ENCODE measurements around the gene NRXN2.
A peak's percentile ranks its signal among the peaks of the same experiment; 100 is the strongest.

The NRXN2 gene

GRCh38 chr11:64744544-64745188 lies 21.7 kb upstream of the NRXN2 start:
- no peaks in the 10 kb centered on the region for H3K9me3 ChIP-seq (ENCODE audit: control extremely low read depth in 1 of 5, control insufficient read depth in 4 of 5, insufficient read depth in 2 of 5, low read depth in 1 of 5, low read length in 4 of 5)
- H3K36me3 ChIP-seq (ENCODE audit: control insufficient read depth in 4 of 4, insufficient read depth in 4 of 4, low read length in 3 of 4): peaks cover 0 to 18% (median 13%) of the 10 kb centered on the region in 4 experiments
- CTCF ChIA-PET: interaction anchor here (0.6 to 17.7 kb wide), 10 partner anchors 8 to 94 kb away, joined by 3 to 345 read pairs (median 6); partner anchors contain the start of genes PYGM and SF1
- peaks cover 0 to 54% (median 42%) of the 10 kb centered on the region in 4 experiments for H3K4me1 ChIP-seq (ENCODE audit: control extremely low read depth in 1 of 4, control insufficient read depth in 4 of 4, insufficient read depth in 4 of 4, low read length in 3 of 4)
- peak overlapping the region; percentile 95 to 98 for H3K27ac ChIP-seq (ENCODE audit: insufficient read depth in 1 of 2, low read depth in 1 of 2, low read length in 2 of 2, poor library complexity in 1 of 2, severe bottlenecking in 2 of 2)
- DNase-seq: peak; percentile 29 to 66 (median 55)
- no peaks in the 10 kb centered on the region for H3K27me3 ChIP-seq (replicated peaks in 2 of 5; ENCODE audit: control insufficient read depth in 4 of 5, insufficient read depth in 5 of 5, low read length in 4 of 5)
- POLR2A ChIA-PET: interaction anchor here (0.7 to 7.9 kb wide), 16 partner anchors 9 to 168 kb away, joined by 3 to 152 read pairs (median 4); partner anchors contain the start of genes MAP4K2, PYGM and SF1
- 0% methylated on average over 37 of the region's 89 CpGs for WGBS (ENCODE audit: insufficient coverage)
- peak overlapping the region; percentile 70 to 90 (median 85) for H3K4me3 ChIP-seq (ENCODE audit: control insufficient read depth in 1 of 7, extremely low read depth in 1 of 7, insufficient read depth in 4 of 7, low read depth in 2 of 7, low read length in 6 of 7)

GRCh38 chr11:64743591-64744543 lies 20.9 kb upstream of the NRXN2 start, which contains the start of gene RASGRP2:
Gene RASGRP2, minus strand, starts transcription at chr11:64744142. Its CDS starts 1,276 bp downstream, at chr11:64742866.
- CTCF ChIA-PET: interaction anchor here (0.6 to 17.7 kb wide), 24 partner anchors 8 to 173 kb away, joined by 3 to 345 read pairs (median 4); partner anchors contain the start of genes ATG2A, PYGM and SF1

GRCh38 chr11:64742889-64743590 lies 20.0 kb upstream of the NRXN2 start:
- 0% methylated on average over 46 of the region's 58 CpGs for WGBS (ENCODE audit: insufficient coverage)
- Histone ChIP-seq H3K4me3 (ENCODE audit: control insufficient read depth in 1 of 7, extremely low read depth in 1 of 7, insufficient read depth in 4 of 7, low read depth in 2 of 7, low read length in 6 of 7) (peak overlapping the region; percentile 70 to 90 (median 85)), H3K36me3 (ENCODE audit: control insufficient read depth in 4 of 4, insufficient read depth in 4 of 4, low read length in 3 of 4) (peaks cover 0 to 28% (median 23%) of the 10 kb centered on the region in 4 experiments), H3K27ac (ENCODE audit: insufficient read depth in 1 of 2, low read depth in 1 of 2, low read length in 2 of 2, poor library complexity in 1 of 2, severe bottlenecking in 2 of 2) (peak overlapping the region in 1 of 2 experiments; percentile 74), H3K9me3 (ENCODE audit: control extremely low read depth in 1 of 5, control insufficient read depth in 4 of 5, insufficient read depth in 2 of 5, low read depth in 1 of 5, low read length in 4 of 5) (no peaks in the 10 kb centered on the region), H3K4me1 (ENCODE audit: control extremely low read depth in 1 of 4, control insufficient read depth in 4 of 4, insufficient read depth in 4 of 4, low read length in 3 of 4) (peaks cover 0 to 54% (median 42%) of the 10 kb centered on the region in 4 experiments), H3K27me3 (replicated peaks in 2 of 5; ENCODE audit: control insufficient read depth in 4 of 5, insufficient read depth in 5 of 5, low read length in 4 of 5) (no peaks in the 10 kb centered on the region)
- ChIA-PET CTCF (interaction anchor here (0.6 to 17.7 kb wide), 24 partner anchors 7 to 174 kb away, joined by 3 to 345 read pairs (median 4); partner anchors contain the start of genes ATG2A, PYGM and SF1), POLR2A (interaction anchor here (0.6 to 7.9 kb wide), 13 partner anchors 8 to 498 kb away, joined by 3 to 152 read pairs (median 4); partner anchors contain the start of genes PYGM and SF1)
- peak; percentile 54 to 72 (median 66) for DNase-seq

More at GRCh38 chr11:64743591-64744543, 20.9 kb upstream of the NRXN2 start, which contains the start of gene RASGRP2:
- peak within 1 kb of the TSS; percentile 95 to 98 for H3K27ac ChIP-seq (ENCODE audit: insufficient read depth in 1 of 2, low read depth in 1 of 2, low read length in 2 of 2, poor library complexity in 1 of 2, severe bottlenecking in 2 of 2)
- H3K27me3 ChIP-seq (replicated peaks in 2 of 5; ENCODE audit: control insufficient read depth in 4 of 5, insufficient read depth in 5 of 5, low read length in 4 of 5): no peaks in the 10 kb centered on the region
- peak within 1 kb of the TSS; percentile 70 to 90 (median 85) for H3K4me3 ChIP-seq (ENCODE audit: control insufficient read depth in 1 of 7, extremely low read depth in 1 of 7, insufficient read depth in 4 of 7, low read depth in 2 of 7, low read length in 6 of 7)
- H3K4me1 ChIP-seq (ENCODE audit: control extremely low read depth in 1 of 4, control insufficient read depth in 4 of 4, insufficient read depth in 4 of 4, low read length in 3 of 4): peaks cover 0 to 54% (median 42%) of the 10 kb centered on the region in 4 experiments
- WGBS (ENCODE audit: insufficient coverage): 0% methylated on average over 48 of the region's 57 CpGs
- peaks cover 0 to 26% (median 18%) of the 10 kb centered on the region in 4 experiments for H3K36me3 ChIP-seq (ENCODE audit: control insufficient read depth in 4 of 4, insufficient read depth in 4 of 4, low read length in 3 of 4)
- peak; percentile 83 to 92 (median 88) for DNase-seq
- H3K9me3 ChIP-seq (ENCODE audit: control extremely low read depth in 1 of 5, control insufficient read depth in 4 of 5, insufficient read depth in 2 of 5, low read depth in 1 of 5, low read length in 4 of 5): no peaks in the 10 kb centered on the region
- POLR2A ChIA-PET: interaction anchor here (0.6 to 7.9 kb wide), 18 partner anchors 8 to 498 kb away, joined by 3 to 152 read pairs (median 4); partner anchors contain the start of genes PYGM and SF1

- H3K9me3 ChIP-seq (ENCODE audit: control extremely low read depth in 1 of 5, control insufficient read depth in 4 of 5, insufficient read depth in 2 of 5, low read depth in 1 of 5, low read length in 4 of 5): no peaks in the 10 kb centered on the region
- WGBS (ENCODE audit: insufficient coverage): 7% methylated on average over 37 of the region's 54 CpGs
- peaks cover 0 to 50% (median 42%) of the 10 kb centered on the region in 4 experiments for H3K4me1 ChIP-seq (ENCODE audit: control extremely low read depth in 1 of 4, control insufficient read depth in 4 of 4, insufficient read depth in 4 of 4, low read length in 3 of 4)
- no peaks in the 10 kb centered on the region for H3K27me3 ChIP-seq (replicated peaks in 2 of 5; ENCODE audit: control insufficient read depth in 4 of 5, insufficient read depth in 5 of 5, low read length in 4 of 5)
- CTCF ChIA-PET: interaction anchor here (0.5 to 17.7 kb wide), 25 partner anchors 9 to 765 kb away, joined by 3 to 345 read pairs (median 4); partner anchors contain the start of genes PYGM and SF1
- peaks cover 0 to 34% (median 26%) of the 10 kb centered on the region in 4 experiments for H3K36me3 ChIP-seq (ENCODE audit: control insufficient read depth in 4 of 4, insufficient read depth in 4 of 4, low read length in 3 of 4)
- H3K4me3 ChIP-seq (ENCODE audit: control insufficient read depth in 1 of 7, extremely low read depth in 1 of 7, insufficient read depth in 4 of 7, low read depth in 2 of 7, low read length in 6 of 7): peak overlapping the region; percentile 58 to 90 (median 85)
- peak overlapping the region in 1 of 2 experiments; percentile 74 for H3K27ac ChIP-seq (ENCODE audit: insufficient read depth in 1 of 2, low read depth in 1 of 2, low read length in 2 of 2, poor library complexity in 1 of 2, severe bottlenecking in 2 of 2)
- POLR2A ChIA-PET: interaction anchor here (0.8 to 7.9 kb wide), 3 partner anchors 19 to 91 kb away, joined by 3 to 152 read pairs (median 3); partner anchors contain the start of gene PYGM
- DNase-seq: peak; percentile 23 to 64 (median 57)
Measured at GRCh38 chr11:64742087-64742888, 19.3 kb upstream of the NRXN2 start.

- no peak for DNase-seq
- Histone ChIP-seq H3K27me3 (replicated peaks in 2 of 5; ENCODE audit: control insufficient read depth in 4 of 5, insufficient read depth in 5 of 5, low read length in 4 of 5) (no peaks in the 10 kb centered on the region), H3K4me3 (ENCODE audit: control insufficient read depth in 1 of 7, extremely low read depth in 1 of 7, insufficient read depth in 4 of 7, low read depth in 2 of 7, low read length in 6 of 7) (peak overlapping the region in 5 of 7 experiments; percentile 77 to 90 (median 85)), H3K36me3 (ENCODE audit: control insufficient read depth in 4 of 4, insufficient read depth in 4 of 4, low read length in 3 of 4) (peaks cover 0 to 42% (median 33%) of the 10 kb centered on the region in 4 experiments), H3K27ac (ENCODE audit: insufficient read depth in 1 of 2, low read depth in 1 of 2, low read length in 2 of 2, poor library complexity in 1 of 2, severe bottlenecking in 2 of 2) (no peak overlapping the region), H3K9me3 (ENCODE audit: control extremely low read depth in 1 of 5, control insufficient read depth in 4 of 5, insufficient read depth in 2 of 5, low read depth in 1 of 5, low read length in 4 of 5) (no peaks in the 10 kb centered on the region), H3K4me1 (ENCODE audit: control extremely low read depth in 1 of 4, control insufficient read depth in 4 of 4, insufficient read depth in 4 of 4, low read length in 3 of 4) (peaks cover 0 to 43% (median 36%) of the 10 kb centered on the region in 4 experiments)
- ChIA-PET POLR2A (interaction anchor here (0.8 to 7.9 kb wide), 2 partner anchors 20 to 91 kb away, joined by 3 to 152 read pairs; partner anchors contain the start of gene PYGM), CTCF (interaction anchor here (0.5 to 17.7 kb wide), 22 partner anchors 8 to 764 kb away, joined by 3 to 345 read pairs (median 4); partner anchors contain the start of gene PYGM)
- 92% methylated on average over 17 of the region's 24 CpGs for WGBS (ENCODE audit: insufficient coverage)
Measured at GRCh38 chr11:64741375-64742086, 18.5 kb upstream of the NRXN2 start.
